ENCODE results near the gene HES7.

The HES7 gene

DNA sequence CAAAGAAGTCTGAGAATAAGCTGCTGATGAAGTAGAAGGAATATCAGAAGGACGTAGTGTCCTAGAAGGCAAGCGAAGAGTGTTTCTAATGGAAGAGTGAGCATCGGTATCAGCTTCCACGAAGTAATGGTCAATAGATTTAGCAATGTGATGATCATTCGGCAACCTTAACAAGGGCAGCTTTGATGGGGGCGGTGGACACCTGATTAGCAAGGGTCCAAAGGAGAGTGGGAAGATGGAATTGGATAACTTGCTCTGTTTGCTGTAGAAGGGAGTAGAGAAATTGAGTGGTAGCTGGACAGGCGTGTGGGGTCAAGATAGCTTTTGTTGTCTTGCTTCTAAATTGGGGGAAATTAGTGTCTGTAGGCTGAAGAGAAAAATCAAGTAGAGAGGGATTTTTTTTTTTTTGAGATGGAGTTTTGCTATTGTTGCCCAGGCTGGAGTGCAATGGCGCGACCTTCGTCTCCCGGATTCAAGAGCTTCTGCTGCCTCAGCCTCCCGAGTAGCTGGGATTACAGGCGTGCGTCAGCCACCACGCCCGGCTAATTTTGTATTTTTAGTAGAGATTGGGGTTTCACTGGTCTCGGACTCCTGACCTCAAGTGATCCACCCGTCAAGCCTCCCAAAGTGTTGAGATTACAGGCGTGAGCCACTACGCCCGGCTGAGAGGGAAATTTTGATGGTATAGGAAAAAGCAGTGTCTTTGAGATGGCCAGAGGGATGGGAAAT, 13.9 kb upstream of the HES7 start:
- peaks cover 7% of the 10 kb centered on the region for H3K4me1 ChIP-seq (ENCODE audit: low read length)
- H3K4me2 ChIP-seq (ENCODE audit: low read depth, low read length) = peak overlapping the region; percentile 94
- no peak for TF ChIP-seq EZH2phosphoT487 (IDR thresholded peaks at IDR 0.05; ENCODE audit: low read length)
- no peaks in the 10 kb centered on the region for H3K9me3 ChIP-seq (replicated peaks; ENCODE audit: insufficient read depth, low read length)
- no peak for DNase-seq
- peaks cover 22% of the 10 kb centered on the region for H3K27me3 ChIP-seq (replicated peaks; ENCODE audit: insufficient read depth, low read length)
- H3K36me3 ChIP-seq (replicated peaks; ENCODE audit: insufficient read depth, low read length) = no peaks in the 10 kb centered on the region
- no peaks in the 10 kb centered on the region for H3K79me2 ChIP-seq (ENCODE audit: low read length)
- peak overlapping the region; percentile 59 for H3K4me3 ChIP-seq (ENCODE audit: low read length)
- H3K9me2 ChIP-seq (replicated peaks; ENCODE audit: insufficient read depth, low read length) = no peaks in the 10 kb centered on the region
- H3K9ac ChIP-seq (ENCODE audit: low read length) = peak overlapping the region; percentile 44; the same call in 1 of the 2 replicates
- H3F3A ChIP-seq (ENCODE audit: insufficient read depth, low read length) = peaks cover 24% of the 10 kb centered on the region
- no peaks in the 10 kb centered on the region for H4K20me1 ChIP-seq (ENCODE audit: insufficient read depth, low read length)
- peak overlapping the region; percentile 16 for H2AFZ ChIP-seq (ENCODE audit: low read length)
- H3K27ac ChIP-seq (ENCODE audit: low read length) = peak overlapping the region; percentile 86; the same call in 1 of the 2 replicates

DNA sequence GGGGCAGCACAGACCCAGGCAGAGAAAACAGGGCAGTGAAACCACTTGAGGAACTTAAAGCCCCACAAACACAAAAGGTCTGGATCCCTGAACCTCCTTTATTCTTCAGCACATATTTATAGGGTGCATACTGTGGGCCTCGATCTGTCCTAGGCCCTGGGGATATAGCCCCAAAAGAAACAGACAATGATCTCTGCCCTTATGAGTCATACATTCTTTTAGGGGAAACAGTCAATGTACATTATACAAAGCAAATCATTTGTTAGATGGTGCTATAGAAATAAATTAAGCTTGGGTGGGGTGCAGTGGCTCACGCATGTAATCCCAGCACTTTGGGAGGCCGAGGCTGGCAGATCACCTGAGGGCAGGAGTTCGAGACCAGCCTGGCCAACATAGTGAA, 10.0 kb upstream of the HES7 start:
- Histone ChIP-seq H3K4me1 (ENCODE audit: low read length) (peaks cover 7% of the 10 kb centered on the region), H2AFZ (ENCODE audit: low read length) (no peak overlapping the region), H3K9me2 (replicated peaks; ENCODE audit: insufficient read depth, low read length) (no peaks in the 10 kb centered on the region), H3K9ac (ENCODE audit: low read length) (no peak overlapping the region), H3F3A (ENCODE audit: insufficient read depth, low read length) (peaks cover 9% of the 10 kb centered on the region), H3K9me3 (replicated peaks; ENCODE audit: insufficient read depth, low read length) (no peaks in the 10 kb centered on the region), H3K36me3 (replicated peaks; ENCODE audit: insufficient read depth, low read length) (no peaks in the 10 kb centered on the region), H3K27me3 (replicated peaks; ENCODE audit: insufficient read depth, low read length) (peaks cover 55% of the 10 kb centered on the region), H3K4me2 (ENCODE audit: low read depth, low read length) (no peak overlapping the region), H3K79me2 (ENCODE audit: low read length) (no peaks in the 10 kb centered on the region), H4K20me1 (ENCODE audit: insufficient read depth, low read length) (no peaks in the 10 kb centered on the region), H3K4me3 (ENCODE audit: low read length) (no peak overlapping the region), H3K27ac (ENCODE audit: low read length) (no peak overlapping the region)
- TF ChIP-seq, protein P1, sequence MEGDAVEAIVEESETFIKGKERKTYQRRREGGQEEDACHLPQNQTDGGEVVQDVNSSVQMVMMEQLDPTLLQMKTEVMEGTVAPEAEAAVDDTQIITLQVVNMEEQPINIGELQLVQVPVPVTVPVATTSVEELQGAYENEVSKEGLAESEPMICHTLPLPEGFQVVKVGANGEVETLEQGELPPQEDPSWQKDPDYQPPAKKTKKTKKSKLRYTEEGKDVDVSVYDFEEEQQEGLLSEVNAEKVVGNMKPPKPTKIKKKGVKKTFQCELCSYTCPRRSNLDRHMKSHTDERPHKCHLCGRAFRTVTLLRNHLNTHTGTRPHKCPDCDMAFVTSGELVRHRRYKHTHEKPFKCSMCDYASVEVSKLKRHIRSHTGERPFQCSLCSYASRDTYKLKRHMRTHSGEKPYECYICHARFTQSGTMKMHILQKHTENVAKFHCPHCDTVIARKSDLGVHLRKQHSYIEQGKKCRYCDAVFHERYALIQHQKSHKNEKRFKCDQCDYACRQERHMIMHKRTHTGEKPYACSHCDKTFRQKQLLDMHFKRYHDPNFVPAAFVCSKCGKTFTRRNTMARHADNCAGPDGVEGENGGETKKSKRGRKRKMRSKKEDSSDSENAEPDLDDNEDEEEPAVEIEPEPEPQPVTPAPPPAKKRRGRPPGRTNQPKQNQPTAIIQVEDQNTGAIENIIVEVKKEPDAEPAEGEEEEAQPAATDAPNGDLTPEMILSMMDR (IDR thresholded peaks at IDR 0.05; ENCODE audit: low read length) = no peak
- no peak for TF ChIP-seq EZH2 (optimal IDR thresholded peaks at IDR 0.05; ENCODE audit: low read depth, low read length)
- no peak for DNase-seq

DNA sequence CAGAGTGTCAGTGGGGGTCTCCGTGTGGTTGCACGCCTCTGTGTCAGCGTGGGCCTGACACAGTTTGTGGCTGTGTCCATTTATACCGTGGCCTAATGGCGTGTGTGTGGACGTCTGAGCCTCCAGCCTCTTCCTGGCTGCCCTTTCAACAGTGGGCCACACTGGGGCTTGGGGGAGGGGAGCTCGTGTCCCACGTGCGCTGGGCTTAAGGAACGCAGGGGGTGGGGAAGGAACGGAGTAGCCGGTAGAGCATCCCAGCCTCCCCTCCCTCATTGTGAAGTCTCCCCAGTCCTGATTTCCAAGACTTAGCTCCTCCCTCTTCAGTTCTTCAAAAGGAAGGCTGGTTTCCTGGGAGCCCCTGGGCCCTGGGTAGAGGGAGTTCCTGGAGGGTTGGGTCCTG, 9.5 kb upstream of the HES7 start:
- Histone ChIP-seq H3K4me3 (ENCODE audit: low read length) (no peak overlapping the region), H3K27me3 (replicated peaks; ENCODE audit: insufficient read depth, low read length) (peaks cover 60% of the 10 kb centered on the region), H3K79me2 (ENCODE audit: low read length) (no peaks in the 10 kb centered on the region), H3K27ac (ENCODE audit: low read length) (no peak overlapping the region), H3K9ac (ENCODE audit: low read length) (no peak overlapping the region), H3K36me3 (replicated peaks; ENCODE audit: insufficient read depth, low read length) (no peaks in the 10 kb centered on the region), H3K4me1 (ENCODE audit: low read length) (peaks cover 7% of the 10 kb centered on the region), H4K20me1 (ENCODE audit: insufficient read depth, low read length) (no peaks in the 10 kb centered on the region), H3K4me2 (ENCODE audit: low read depth, low read length) (no peak overlapping the region), H3K9me2 (replicated peaks; ENCODE audit: insufficient read depth, low read length) (no peaks in the 10 kb centered on the region), H3F3A (ENCODE audit: insufficient read depth, low read length) (peaks cover 4% of the 10 kb centered on the region), H3K9me3 (replicated peaks; ENCODE audit: insufficient read depth, low read length) (no peaks in the 10 kb centered on the region), H2AFZ (ENCODE audit: low read length) (no peak overlapping the region)
- DNase-seq = no peak
- TF ChIP-seq EZH2phosphoT487 (IDR thresholded peaks at IDR 0.05; ENCODE audit: low read length) = no peak
- TF ChIP-seq EZH2 (optimal IDR thresholded peaks at IDR 0.05; ENCODE audit: low read depth, low read length) = no peak
- TF ChIP-seq, protein P1 (IDR thresholded peaks at IDR 0.05; ENCODE audit: low read length) = no peak

DNA sequence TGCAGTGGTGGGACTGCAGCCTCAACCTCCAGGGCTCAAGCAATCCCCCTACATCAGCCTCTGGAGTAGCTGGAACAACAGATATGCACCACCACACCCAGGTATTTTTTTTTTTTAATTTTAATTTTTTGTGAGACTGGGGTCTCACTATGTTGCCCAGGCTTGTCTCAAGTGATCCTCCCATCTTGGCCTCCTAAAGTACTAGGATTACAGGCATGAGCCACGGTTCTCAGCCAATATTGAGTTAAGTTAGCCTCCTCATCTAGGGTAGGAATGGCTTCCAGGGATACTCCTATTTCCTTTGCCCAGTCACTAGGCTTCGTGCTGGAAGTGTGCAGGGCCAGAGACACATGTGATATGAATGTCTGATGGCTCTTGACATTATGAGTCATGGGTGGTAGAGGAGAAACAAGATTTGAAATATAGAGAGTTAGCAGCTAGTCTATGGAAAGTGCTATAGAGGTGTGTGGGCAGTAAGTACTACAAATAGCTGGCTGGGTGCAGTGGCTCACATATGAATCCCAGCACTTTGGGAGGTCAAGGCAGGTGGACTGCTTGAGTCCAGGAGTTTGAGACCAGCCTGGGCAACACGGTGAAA, 8.0 kb upstream of the HES7 start:
- Histone ChIP-seq H3K36me3 (replicated peaks; ENCODE audit: insufficient read depth, low read length) (no peaks in the 10 kb centered on the region), H3K27me3 (replicated peaks; ENCODE audit: insufficient read depth, low read length) (peaks cover 62% of the 10 kb centered on the region), H3K4me2 (ENCODE audit: low read depth, low read length) (no peak overlapping the region), H2AFZ (ENCODE audit: low read length) (no peak overlapping the region), H4K20me1 (ENCODE audit: insufficient read depth, low read length) (no peaks in the 10 kb centered on the region), H3K4me3 (ENCODE audit: low read length) (no peak overlapping the region), H3F3A (ENCODE audit: insufficient read depth, low read length) (peaks cover 5% of the 10 kb centered on the region; the same call in 1 of the 2 replicates), H3K9me2 (replicated peaks; ENCODE audit: insufficient read depth, low read length) (no peaks in the 10 kb centered on the region), H3K9me3 (replicated peaks; ENCODE audit: insufficient read depth, low read length) (no peaks in the 10 kb centered on the region), H3K4me1 (ENCODE audit: low read length) (peaks cover 4% of the 10 kb centered on the region; the same call in 1 of the 2 replicates), H3K27ac (ENCODE audit: low read length) (no peak overlapping the region), H3K79me2 (ENCODE audit: low read length) (no peaks in the 10 kb centered on the region), H3K9ac (ENCODE audit: low read length) (no peak overlapping the region)
- no peak for DNase-seq
- TF ChIP-seq EZH2 (optimal IDR thresholded peaks at IDR 0.05; ENCODE audit: low read depth, low read length) (no peak), EZH2phosphoT487 (IDR thresholded peaks at IDR 0.05; ENCODE audit: low read length) (no peak)
- TF ChIP-seq, protein P1 (IDR thresholded peaks at IDR 0.05; ENCODE audit: low read length) = no peak

Data from MM.1S (cell line).